ENCODE results near the gene SIAH1.

GRCh38 chr16:48382131-48382530, 3.1 kb downstream of the SIAH1 start:
- TF ChIP-seq POLR2A (IDR thresholded peaks at IDR 0.05) (no peak), CTCF (IDR thresholded peaks at IDR 0.05) (no peak)

Data from right lobe of liver (tissue), 4 donors.